HUES48 (cell line): ENCODE data around the gene QSOX1.

ENCODE experiments used
- H3K27ac ChIP-seq: one replicate; pipeline ENCODE4 v1.7.0; 2013; ENCODE audit warnings: low read depth, low read length, inconsistent platforms
- H3K27me3 ChIP-seq: 2 replicates; pipeline ENCODE4 v1.6.1; 2013; ENCODE audit warnings: mild to moderate bottlenecking, low read length; ENCODE audit not compliant: control insufficient read depth, insufficient read depth
- H3K36me3 ChIP-seq: 2 replicates; pipeline ENCODE4 v1.6.1; 2013; ENCODE audit warnings: low read length; ENCODE audit not compliant: control insufficient read depth, insufficient read depth
- H3K4me1 ChIP-seq: 2 replicates; pipeline ENCODE4 v1.6.1; 2013; ENCODE audit warnings: mild to moderate bottlenecking, low read length; ENCODE audit not compliant: control insufficient read depth, insufficient read depth
- H3K4me3 ChIP-seq: 2 replicates; pipeline ENCODE4 v1.5.1; 2013; ENCODE audit warnings: mild to moderate bottlenecking, low read depth, low read length
- H3K9ac ChIP-seq: 2 replicates; pipeline ENCODE4 v1.6.1; 2013; ENCODE audit warnings: mild to moderate bottlenecking, low read depth, low read length, moderate library complexity
- H3K9me3 ChIP-seq: 2 replicates; pipeline ENCODE4 v1.6.1; 2013; ENCODE audit warnings: low read length; ENCODE audit not compliant: control insufficient read depth, insufficient read depth

Gene QSOX1

DNA sequence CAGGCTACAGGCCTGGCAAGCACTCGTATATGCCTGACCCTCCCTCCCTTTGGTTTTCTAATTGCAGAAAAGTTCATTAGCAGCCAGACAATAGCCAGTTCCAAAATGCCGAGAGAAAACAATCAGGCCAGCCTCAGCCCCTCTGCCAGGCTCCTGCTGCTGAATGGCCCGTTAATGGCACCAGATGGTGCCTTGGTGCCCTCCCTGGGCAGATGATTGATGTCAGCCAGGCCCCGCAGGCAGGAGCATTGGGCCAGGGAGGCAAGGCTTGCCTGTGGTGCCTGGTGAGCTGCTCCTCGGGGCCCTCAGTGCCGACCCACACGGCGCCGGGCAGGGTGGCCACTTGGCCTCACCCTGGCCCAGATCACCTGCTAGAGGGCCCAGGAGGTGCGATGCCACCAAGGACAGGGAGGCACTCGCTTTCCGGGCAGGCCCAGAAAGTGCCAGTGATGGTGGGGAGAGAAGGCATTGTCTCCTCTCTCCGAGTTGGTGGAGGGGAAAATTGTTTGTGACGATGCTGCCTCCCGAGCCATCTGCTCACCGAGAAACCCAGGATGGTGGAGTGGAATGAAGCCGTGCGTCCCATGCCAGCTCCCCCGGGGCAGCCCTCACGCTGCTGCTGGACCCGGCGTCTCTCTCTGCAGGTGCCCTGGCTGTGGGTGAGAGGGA, 28.1 kb downstream of the QSOX1 start:
- no peak overlapping the region for H3K4me3 ChIP-seq
- no peaks in the 10 kb centered on the region for H3K9me3 ChIP-seq
- H3K27ac ChIP-seq, result no peak overlapping the region
- peaks cover 54% of the 10 kb centered on the region for H3K36me3 ChIP-seq
- no peaks in the 10 kb centered on the region for H3K27me3 ChIP-seq
- H3K4me1 ChIP-seq, result no peaks in the 10 kb centered on the region
- no peak overlapping the region for H3K9ac ChIP-seq

- Histone ChIP-seq H3K9ac (no peak overlapping the region), H3K27ac (no peak overlapping the region), H3K27me3 (no peaks in the 10 kb centered on the region), H3K9me3 (no peaks in the 10 kb centered on the region), H3K36me3 (peaks cover 54% of the 10 kb centered on the region), H3K4me1 (no peaks in the 10 kb centered on the region), H3K4me3 (no peak overlapping the region)
Measured at GRCh38 chr1:180183426-180183825, 28.8 kb downstream of the QSOX1 start.

DNA sequence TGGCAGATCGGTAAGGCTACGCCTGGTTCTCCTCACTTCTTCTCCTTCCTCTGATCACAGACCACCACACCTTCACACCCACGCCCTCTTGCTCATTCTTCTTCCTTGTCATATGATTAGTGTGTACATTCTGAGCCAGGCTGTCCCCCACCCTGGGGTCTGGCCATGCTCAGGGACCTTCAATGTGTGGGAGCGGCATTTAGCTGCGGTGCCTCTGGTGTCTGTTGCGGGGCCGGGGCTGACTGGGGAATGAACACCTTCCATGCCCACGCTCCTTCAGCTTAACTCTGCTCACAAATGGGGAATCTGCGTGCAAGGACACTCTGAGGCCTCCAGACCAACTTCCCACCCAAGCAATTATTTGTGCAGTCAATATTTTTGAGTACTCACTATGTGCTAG, 29.4 kb downstream of the QSOX1 start:
- no peak overlapping the region for H3K4me3 ChIP-seq
- H3K9ac ChIP-seq, result no peak overlapping the region
- H3K4me1 ChIP-seq, result no peaks in the 10 kb centered on the region
- H3K9me3 ChIP-seq, result no peaks in the 10 kb centered on the region
- H3K27me3 ChIP-seq, result no peaks in the 10 kb centered on the region
- peaks cover 60% of the 10 kb centered on the region for H3K36me3 ChIP-seq
- no peak overlapping the region for H3K27ac ChIP-seq

- H3K36me3 ChIP-seq, result peaks cover 62% of the 10 kb centered on the region
- H3K27ac ChIP-seq, result no peak overlapping the region
- no peak overlapping the region for H3K9ac ChIP-seq
- H3K4me1 ChIP-seq, result no peaks in the 10 kb centered on the region
- no peak overlapping the region for H3K4me3 ChIP-seq
- no peaks in the 10 kb centered on the region for H3K27me3 ChIP-seq
- H3K9me3 ChIP-seq, result no peaks in the 10 kb centered on the region
Measured at GRCh38 chr1:180185281-180185680, 30.6 kb downstream of the QSOX1 start.

DNA sequence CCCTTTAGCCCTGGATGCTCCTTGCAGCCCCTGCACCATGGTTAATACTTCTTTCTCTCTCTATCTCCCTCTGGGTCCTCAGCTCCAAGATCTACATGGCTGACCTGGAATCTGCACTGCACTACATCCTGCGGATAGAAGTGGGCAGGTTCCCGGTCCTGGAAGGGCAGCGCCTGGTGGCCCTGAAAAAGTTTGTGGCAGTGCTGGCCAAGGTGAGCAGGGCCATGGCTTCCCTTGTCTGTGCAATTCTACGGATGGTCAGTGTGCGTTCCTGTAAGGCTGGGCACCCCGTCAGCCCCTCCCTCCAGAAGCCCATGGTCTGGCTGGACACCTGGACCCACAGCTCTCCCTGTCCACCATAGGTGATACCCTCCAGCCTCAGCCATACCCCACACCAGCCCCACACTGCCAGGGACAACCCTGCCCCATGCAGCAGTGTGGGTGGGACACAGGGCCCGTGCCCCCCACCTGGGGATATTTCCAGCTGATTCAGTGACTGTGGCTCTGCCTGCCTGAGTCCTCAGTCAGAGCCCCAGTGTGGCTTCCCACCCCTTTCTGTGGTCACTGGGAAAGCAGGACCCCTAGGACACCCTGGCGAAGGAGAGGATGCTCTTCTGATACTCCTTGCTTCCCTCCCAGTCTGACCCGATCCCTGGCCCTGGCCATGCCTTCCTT, 31.4 kb downstream of the QSOX1 start:
- H3K9me3 ChIP-seq, result no peaks in the 10 kb centered on the region
- H3K27ac ChIP-seq, result no peak overlapping the region
- H3K4me1 ChIP-seq, result no peaks in the 10 kb centered on the region
- H3K9ac ChIP-seq, result no peak overlapping the region
- peaks cover 70% of the 10 kb centered on the region for H3K36me3 ChIP-seq
- no peaks in the 10 kb centered on the region for H3K27me3 ChIP-seq
- no peak overlapping the region for H3K4me3 ChIP-seq

GRCh38 chr1:180186831-180187230, 32.2 kb downstream of the QSOX1 start:
- Histone ChIP-seq H3K4me1 (no peaks in the 10 kb centered on the region), H3K9ac (no peak overlapping the region), H3K9me3 (no peaks in the 10 kb centered on the region), H3K4me3 (no peak overlapping the region), H3K36me3 (peaks cover 73% of the 10 kb centered on the region), H3K27ac (no peak overlapping the region), H3K27me3 (no peaks in the 10 kb centered on the region)

DNA sequence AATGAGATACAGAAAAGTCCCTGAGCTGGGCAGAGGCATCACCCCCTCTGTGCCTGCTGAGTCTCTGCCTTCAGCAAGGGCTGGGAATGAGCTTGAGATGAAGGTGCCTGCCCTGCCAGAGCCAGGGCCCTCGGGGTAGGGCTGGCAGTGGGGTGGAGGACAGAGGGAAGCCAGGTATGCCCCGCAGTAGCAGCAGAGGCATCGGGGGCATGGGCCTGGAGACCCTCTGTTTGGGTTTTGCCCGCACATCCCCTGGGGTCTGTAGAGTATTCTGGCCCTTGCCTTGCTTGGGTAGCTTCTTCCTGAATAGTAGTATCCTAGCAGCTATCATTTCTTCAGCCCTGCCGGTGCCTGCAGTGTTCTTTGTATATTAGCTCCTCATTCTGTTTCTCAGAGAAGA, 33.0 kb downstream of the QSOX1 start:
- Histone ChIP-seq H3K27ac (no peak overlapping the region), H3K4me1 (no peaks in the 10 kb centered on the region), H3K4me3 (no peak overlapping the region), H3K9me3 (no peaks in the 10 kb centered on the region), H3K36me3 (peaks cover 70% of the 10 kb centered on the region), H3K9ac (no peak overlapping the region), H3K27me3 (no peaks in the 10 kb centered on the region)

- Histone ChIP-seq H3K36me3 (peaks cover 71% of the 10 kb centered on the region), H3K4me1 (no peaks in the 10 kb centered on the region), H3K9me3 (no peaks in the 10 kb centered on the region), H3K27ac (no peak overlapping the region), H3K4me3 (no peak overlapping the region), H3K9ac (no peak overlapping the region), H3K27me3 (no peaks in the 10 kb centered on the region)
Measured at GRCh38 chr1:180188091-180188506, 33.4 kb downstream of the QSOX1 start.

DNA sequence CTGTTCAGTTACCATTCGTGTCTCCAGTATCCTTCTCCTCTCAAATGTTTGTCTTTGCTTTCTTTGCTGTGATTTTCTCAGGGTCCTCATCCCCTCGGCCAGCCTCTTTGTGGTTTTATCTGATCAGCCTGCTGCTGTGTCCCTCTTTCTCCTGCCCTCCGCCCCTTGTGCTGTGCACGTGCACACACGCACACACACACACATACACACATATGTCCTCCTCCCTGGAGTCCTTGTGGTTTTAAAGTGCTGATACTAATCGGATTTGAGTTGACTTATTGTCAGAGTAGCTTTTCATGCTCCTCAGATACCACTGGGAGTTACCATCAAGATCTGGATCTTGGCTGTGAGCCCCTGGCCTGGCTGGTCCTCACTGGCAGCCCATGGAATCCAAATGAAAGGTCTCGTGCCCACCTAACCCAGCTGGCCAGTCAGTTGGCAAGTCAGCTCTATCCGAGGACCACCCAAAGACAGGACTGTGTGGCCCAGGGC, 34.1 kb downstream of the QSOX1 start:
- H3K9me3 ChIP-seq, result no peaks in the 10 kb centered on the region
- no peaks in the 10 kb centered on the region for H3K4me1 ChIP-seq
- no peak overlapping the region for H3K4me3 ChIP-seq
- no peak overlapping the region for H3K27ac ChIP-seq
- no peaks in the 10 kb centered on the region for H3K27me3 ChIP-seq
- peaks cover 65% of the 10 kb centered on the region for H3K36me3 ChIP-seq
- H3K9ac ChIP-seq, result no peak overlapping the region

DNA sequence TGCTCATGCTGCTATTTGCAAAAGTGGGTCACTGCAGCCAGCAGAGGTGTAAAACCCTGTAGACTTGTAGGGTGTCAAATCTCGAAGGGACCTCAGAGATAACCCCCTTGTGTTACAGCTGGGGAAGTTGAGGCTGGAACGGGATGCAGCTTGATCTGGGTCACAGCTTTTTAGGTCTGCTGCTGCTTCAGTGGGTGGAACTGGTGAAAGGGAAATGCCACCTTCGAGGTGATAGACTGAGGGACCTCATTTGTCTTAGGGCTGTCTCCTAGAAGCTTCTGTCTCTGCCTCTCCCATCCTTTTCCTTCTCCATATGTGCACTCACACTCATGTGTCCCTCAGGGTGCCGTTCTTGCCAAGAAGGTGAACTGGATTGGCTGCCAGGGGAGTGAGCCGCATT, 35.4 kb downstream of the QSOX1 start:
- no peaks in the 10 kb centered on the region for H3K9me3 ChIP-seq
- H3K27me3 ChIP-seq, result no peaks in the 10 kb centered on the region
- H3K4me1 ChIP-seq, result no peaks in the 10 kb centered on the region
- no peak overlapping the region for H3K27ac ChIP-seq
- peaks cover 61% of the 10 kb centered on the region for H3K36me3 ChIP-seq
- no peak overlapping the region for H3K4me3 ChIP-seq
- no peak overlapping the region for H3K9ac ChIP-seq

- Histone ChIP-seq H3K9ac (no peak overlapping the region), H3K27ac (no peak overlapping the region), H3K4me1 (no peaks in the 10 kb centered on the region)
Measured at GRCh38 chr1:180192172-180192571, 37.5 kb downstream of the QSOX1 start.

More at GRCh38 chr1:180192172-180192571, 37.5 kb downstream of the QSOX1 start:
- H3K27me3 ChIP-seq, result no peaks in the 10 kb centered on the region
- peaks cover 55% of the 10 kb centered on the region for H3K36me3 ChIP-seq
- H3K4me3 ChIP-seq, result no peak overlapping the region
- no peaks in the 10 kb centered on the region for H3K9me3 ChIP-seq
